Measurements from ENCODE around the gene ERICH6B.

The ERICH6B gene

DNA sequence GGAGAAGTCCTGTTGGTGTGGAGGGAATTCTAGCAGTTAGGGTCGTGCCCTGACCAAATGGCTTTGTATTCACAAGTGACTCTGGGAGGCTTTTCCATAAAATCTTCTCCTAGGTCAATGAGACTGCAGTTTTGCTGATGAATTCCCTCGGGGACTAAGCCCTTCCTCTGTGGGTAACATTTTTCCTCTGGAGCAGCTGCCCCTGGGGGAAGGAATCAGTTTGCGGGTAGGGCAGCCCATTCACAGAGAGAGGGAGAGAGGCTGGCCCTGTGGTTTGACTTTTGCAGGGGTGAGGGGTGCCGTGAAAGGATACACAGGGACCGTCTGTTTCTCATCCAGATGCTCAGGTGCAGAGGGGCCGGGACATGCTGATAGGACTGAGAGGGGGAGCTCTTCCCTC lies 67.3 kb downstream of the ERICH6B start:
- no peak overlapping the region for H3K27ac ChIP-seq (ENCODE audit: low read depth, low read length)
- no peak overlapping the region for H3K4me3 ChIP-seq (ENCODE audit: insufficient read depth, low read length, poor library complexity, severe bottlenecking)
- no peaks in the 10 kb centered on the region for H3F3A ChIP-seq (ENCODE audit: insufficient read depth)
- H4K20me1 ChIP-seq (ENCODE audit: low read depth, low read length): no peaks in the 10 kb centered on the region
- H3K9ac ChIP-seq (ENCODE audit: low read length): no peak overlapping the region
- no peaks in the 10 kb centered on the region for H3K79me2 ChIP-seq (ENCODE audit: insufficient read depth, low read length)
- no peaks in the 10 kb centered on the region for H3K9me2 ChIP-seq (replicated peaks; ENCODE audit: insufficient read depth, low read length)
- no peaks in the 10 kb centered on the region for H3K9me3 ChIP-seq (ENCODE audit: insufficient read depth, low read length)
- H3K27me3 ChIP-seq (ENCODE audit: low read length): no peaks in the 10 kb centered on the region
- TF ChIP-seq, protein P1, sequence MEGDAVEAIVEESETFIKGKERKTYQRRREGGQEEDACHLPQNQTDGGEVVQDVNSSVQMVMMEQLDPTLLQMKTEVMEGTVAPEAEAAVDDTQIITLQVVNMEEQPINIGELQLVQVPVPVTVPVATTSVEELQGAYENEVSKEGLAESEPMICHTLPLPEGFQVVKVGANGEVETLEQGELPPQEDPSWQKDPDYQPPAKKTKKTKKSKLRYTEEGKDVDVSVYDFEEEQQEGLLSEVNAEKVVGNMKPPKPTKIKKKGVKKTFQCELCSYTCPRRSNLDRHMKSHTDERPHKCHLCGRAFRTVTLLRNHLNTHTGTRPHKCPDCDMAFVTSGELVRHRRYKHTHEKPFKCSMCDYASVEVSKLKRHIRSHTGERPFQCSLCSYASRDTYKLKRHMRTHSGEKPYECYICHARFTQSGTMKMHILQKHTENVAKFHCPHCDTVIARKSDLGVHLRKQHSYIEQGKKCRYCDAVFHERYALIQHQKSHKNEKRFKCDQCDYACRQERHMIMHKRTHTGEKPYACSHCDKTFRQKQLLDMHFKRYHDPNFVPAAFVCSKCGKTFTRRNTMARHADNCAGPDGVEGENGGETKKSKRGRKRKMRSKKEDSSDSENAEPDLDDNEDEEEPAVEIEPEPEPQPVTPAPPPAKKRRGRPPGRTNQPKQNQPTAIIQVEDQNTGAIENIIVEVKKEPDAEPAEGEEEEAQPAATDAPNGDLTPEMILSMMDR (IDR thresholded peaks at IDR 0.05; ENCODE audit: insufficient read depth, low read length, poor library complexity, severe bottlenecking): no peak
- TF ChIP-seq EZH2phosphoT487 (conservative IDR thresholded peaks at IDR 0.05; ENCODE audit: low read length): no peak
- no peak overlapping the region for H2AFZ ChIP-seq (ENCODE audit: low read depth, low read length, severe bottlenecking)
- no peaks in the 10 kb centered on the region for H3K36me3 ChIP-seq (ENCODE audit: low read length)
- no peak overlapping the region for H3K4me2 ChIP-seq (ENCODE audit: low read depth, low read length, poor library complexity, severe bottlenecking)

DNA sequence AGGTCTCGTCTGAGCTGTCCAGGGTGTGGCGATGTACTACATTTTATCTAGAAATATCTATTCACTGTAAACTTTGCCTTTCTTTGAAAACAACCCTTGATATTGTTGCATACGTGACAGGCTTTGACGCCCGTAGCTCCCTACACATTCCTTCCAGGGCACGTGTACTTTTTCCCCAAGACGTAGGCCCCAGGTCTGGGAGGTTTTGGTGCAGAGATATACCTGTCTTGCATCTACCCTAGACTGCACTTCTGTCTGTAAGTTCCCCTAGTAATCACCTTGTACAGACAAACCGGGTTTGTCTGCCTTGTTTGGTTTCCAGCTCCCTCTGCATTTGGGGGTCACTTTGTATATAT lies 69.2 kb downstream of the ERICH6B start:
- Histone ChIP-seq H3K9ac (ENCODE audit: low read length) (no peak overlapping the region), H3F3A (ENCODE audit: insufficient read depth) (no peaks in the 10 kb centered on the region), H3K9me2 (replicated peaks; ENCODE audit: insufficient read depth, low read length) (no peaks in the 10 kb centered on the region), H2AFZ (ENCODE audit: low read depth, low read length, severe bottlenecking) (no peak overlapping the region), H4K20me1 (ENCODE audit: low read depth, low read length) (no peaks in the 10 kb centered on the region), H3K27me3 (ENCODE audit: low read length) (no peaks in the 10 kb centered on the region), H3K79me2 (ENCODE audit: insufficient read depth, low read length) (no peaks in the 10 kb centered on the region), H3K27ac (ENCODE audit: low read depth, low read length) (no peak overlapping the region), H3K4me3 (ENCODE audit: insufficient read depth, low read length, poor library complexity, severe bottlenecking) (no peak overlapping the region), H3K36me3 (ENCODE audit: low read length) (no peaks in the 10 kb centered on the region), H3K9me3 (ENCODE audit: insufficient read depth, low read length) (no peaks in the 10 kb centered on the region), H3K4me2 (ENCODE audit: low read depth, low read length, poor library complexity, severe bottlenecking) (no peak overlapping the region)
- TF ChIP-seq EZH2phosphoT487 (conservative IDR thresholded peaks at IDR 0.05; ENCODE audit: low read length): no peak
- TF ChIP-seq, protein P1 (IDR thresholded peaks at IDR 0.05; ENCODE audit: insufficient read depth, low read length, poor library complexity, severe bottlenecking): no peak

DNA sequence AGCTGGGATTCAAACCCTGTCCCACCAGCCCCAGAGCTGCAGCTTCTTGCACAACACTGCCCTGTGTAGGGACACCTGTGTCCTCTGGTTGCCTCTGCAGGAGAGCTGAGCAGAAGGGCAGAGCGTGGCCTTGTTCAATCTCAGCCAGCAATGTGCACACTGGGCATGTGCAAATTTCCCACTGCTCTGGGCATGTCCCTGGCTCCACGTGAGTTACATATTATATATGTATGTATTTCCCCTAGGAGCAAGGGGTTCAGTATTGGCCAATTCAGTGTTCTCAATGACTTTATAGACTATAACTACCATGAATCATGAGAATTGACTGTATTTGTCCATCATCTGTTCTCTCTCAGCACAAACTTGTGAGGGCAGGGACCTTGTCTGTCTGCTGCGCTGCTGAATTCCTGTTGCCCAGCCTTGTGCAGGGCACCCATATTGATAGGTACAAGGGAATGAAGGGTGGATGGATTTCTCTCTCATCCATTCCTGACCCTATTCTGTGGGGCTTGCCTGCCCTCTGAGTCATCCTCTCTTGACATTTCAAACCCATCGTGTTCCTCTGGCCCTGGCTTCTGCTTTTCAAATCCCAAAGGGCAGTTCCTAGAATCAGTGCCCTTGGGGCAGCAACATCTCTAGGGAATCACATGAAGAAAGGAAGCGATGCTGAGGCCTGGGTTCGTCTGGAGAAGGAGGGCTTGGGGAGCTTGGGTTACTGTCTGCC lies 69.7 kb downstream of the ERICH6B start:
- no peak overlapping the region for H2AFZ ChIP-seq (ENCODE audit: low read depth, low read length, severe bottlenecking)
- H4K20me1 ChIP-seq (ENCODE audit: low read depth, low read length): no peaks in the 10 kb centered on the region
- no peak overlapping the region for H3K27ac ChIP-seq (ENCODE audit: low read depth, low read length)
- no peaks in the 10 kb centered on the region for H3K79me2 ChIP-seq (ENCODE audit: insufficient read depth, low read length)
- no peak for TF ChIP-seq EZH2phosphoT487 (conservative IDR thresholded peaks at IDR 0.05; ENCODE audit: low read length)
- TF ChIP-seq, protein P1 (IDR thresholded peaks at IDR 0.05; ENCODE audit: insufficient read depth, low read length, poor library complexity, severe bottlenecking): no peak
- H3K9me2 ChIP-seq (replicated peaks; ENCODE audit: insufficient read depth, low read length): no peaks in the 10 kb centered on the region
- H3K9me3 ChIP-seq (ENCODE audit: insufficient read depth, low read length): no peaks in the 10 kb centered on the region
- H3K36me3 ChIP-seq (ENCODE audit: low read length): no peaks in the 10 kb centered on the region
- no peaks in the 10 kb centered on the region for H3F3A ChIP-seq (ENCODE audit: insufficient read depth)
- no peaks in the 10 kb centered on the region for H3K27me3 ChIP-seq (ENCODE audit: low read length)
- no peak overlapping the region for H3K4me3 ChIP-seq (ENCODE audit: insufficient read depth, low read length, poor library complexity, severe bottlenecking)
- H3K9ac ChIP-seq (ENCODE audit: low read length): no peak overlapping the region
- no peak overlapping the region for H3K4me2 ChIP-seq (ENCODE audit: low read depth, low read length, poor library complexity, severe bottlenecking)

Measured in SU-DHL-6 (cell line).